Gastrocnemius medialis (tissue), 4 donors: Measurements from ENCODE around the gene TMEM108.

Source experiments
- CTCF ChIP-seq, 5 experiments: fragments of 450-650 bp in 3 of 5; fragments of 200-600 bp in 2 of 5; sonication (generic) in 2 of 5; IDR thresholded peaks in 4 of 5; conservative IDR thresholded peaks in 1 of 5; 1 replicate in 4 of 5; 2 replicates in 1 of 5; pipeline ENCODE4 v1.5.1; 2016 to 2019; ENCODE audit warnings: antibody characterized with exemption in 5 of 5, mild to moderate bottlenecking in 3 of 5, moderate library complexity in 3 of 5
- POLR2A ChIP-seq, 2 donors: fragments of 450-650 bp; IDR thresholded peaks; one replicate each; pipeline ENCODE4 v1.6.1; 2017; ENCODE audit warnings: antibody characterized with exemption in 2 of 2, mild to moderate bottlenecking in 2 of 2, moderate library complexity in 2 of 2

- TF ChIP-seq CTCF (IDR thresholded peaks at IDR 0.05 in 4 of 5, conservative IDR thresholded peaks at IDR 0.05 in 1 of 5) (no peak), POLR2A (IDR thresholded peaks at IDR 0.05) (no peak)
Measured at GRCh38 chr3:133053532-133053931, 15.3 kb downstream of the TMEM108 start.
